ENCODE data around the gene RTF1.

DNA sequence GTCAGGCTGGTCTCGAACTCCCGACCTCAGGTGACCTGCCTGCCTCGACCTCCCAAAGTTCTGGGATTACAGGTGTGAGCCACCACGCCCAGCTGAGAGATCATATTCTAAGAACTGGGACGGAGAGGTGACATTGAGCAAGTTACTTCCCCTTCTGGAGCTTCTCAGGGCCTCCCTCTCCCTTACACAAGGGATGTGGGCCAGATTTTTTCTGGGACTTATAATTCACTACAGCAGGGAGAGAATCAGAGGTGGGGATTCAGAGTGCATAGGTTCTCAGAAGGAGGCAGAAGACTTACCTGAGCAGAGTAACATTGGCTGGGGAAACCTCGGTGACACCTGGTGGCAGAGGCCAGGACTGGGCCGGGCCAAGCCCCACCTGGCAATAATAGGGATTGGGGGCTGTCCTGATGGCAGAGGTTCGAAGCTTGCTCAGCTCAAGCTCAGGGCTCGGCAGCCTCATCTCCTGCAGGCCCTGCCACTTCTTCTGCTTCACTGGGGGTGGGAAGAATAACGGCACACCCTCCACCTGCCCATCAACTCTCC lies 90.0 kb downstream of the RTF1 start:
- TF ChIP-seq, protein P1, sequence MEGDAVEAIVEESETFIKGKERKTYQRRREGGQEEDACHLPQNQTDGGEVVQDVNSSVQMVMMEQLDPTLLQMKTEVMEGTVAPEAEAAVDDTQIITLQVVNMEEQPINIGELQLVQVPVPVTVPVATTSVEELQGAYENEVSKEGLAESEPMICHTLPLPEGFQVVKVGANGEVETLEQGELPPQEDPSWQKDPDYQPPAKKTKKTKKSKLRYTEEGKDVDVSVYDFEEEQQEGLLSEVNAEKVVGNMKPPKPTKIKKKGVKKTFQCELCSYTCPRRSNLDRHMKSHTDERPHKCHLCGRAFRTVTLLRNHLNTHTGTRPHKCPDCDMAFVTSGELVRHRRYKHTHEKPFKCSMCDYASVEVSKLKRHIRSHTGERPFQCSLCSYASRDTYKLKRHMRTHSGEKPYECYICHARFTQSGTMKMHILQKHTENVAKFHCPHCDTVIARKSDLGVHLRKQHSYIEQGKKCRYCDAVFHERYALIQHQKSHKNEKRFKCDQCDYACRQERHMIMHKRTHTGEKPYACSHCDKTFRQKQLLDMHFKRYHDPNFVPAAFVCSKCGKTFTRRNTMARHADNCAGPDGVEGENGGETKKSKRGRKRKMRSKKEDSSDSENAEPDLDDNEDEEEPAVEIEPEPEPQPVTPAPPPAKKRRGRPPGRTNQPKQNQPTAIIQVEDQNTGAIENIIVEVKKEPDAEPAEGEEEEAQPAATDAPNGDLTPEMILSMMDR (IDR thresholded peaks at IDR 0.05; ENCODE audit: extremely low read depth in 1 of 2, insufficient read depth in 1 of 2, low read depth in 1 of 2, low read length in 2 of 2): no peak
- TF ChIP-seq, protein P2, sequence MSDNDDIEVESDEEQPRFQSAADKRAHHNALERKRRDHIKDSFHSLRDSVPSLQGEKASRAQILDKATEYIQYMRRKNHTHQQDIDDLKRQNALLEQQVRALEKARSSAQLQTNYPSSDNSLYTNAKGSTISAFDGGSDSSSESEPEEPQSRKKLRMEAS (IDR thresholded peaks at IDR 0.05; ENCODE audit: insufficient read depth, insufficient read length): no peak

Measured in endothelial cell of umbilical vein (primary cell).